Epithelial cell of proximal tubule (primary cell): ENCODE results near the gene NAA40. TPM values are rescaled to one million over a fixed set of nuclear protein-coding genes. Genes with fewer than 3 reads are reported as not detected.

ENCODE experiments used
- DNase-seq: peaks from one replicate; pipeline ENCODE4 v3.0.0-alpha.2; 2011; ENCODE audit warnings: low read depth
- H3K4me3 ChIP-seq: 2 replicates; pipeline ENCODE4 v1.5.1; 2011; ENCODE audit warnings: low read depth, mild to moderate bottlenecking, low read length
- CTCF ChIP-seq: conservative IDR thresholded peaks from 2 replicates; pipeline ENCODE4 v1.5.1; 2012; ENCODE audit warnings: low read depth, mild to moderate bottlenecking, low read length
- total RNA-seq: library from RNA; depleted of rRNA; stranded (reverse); fragments of >200 nt; gene quantifications from 2 replicates; pipeline ENCODE4 v1.2.3, GENCODE V29; 2015

The NAA40 gene
- total RNA-seq, 1 donor from 2014 or later: 17.6 TPM

GRCh38 chr11:63986156-63986931 lies 47.5 kb downstream of the NAA40 start, which contains the start of gene OTUB1:
TSS of gene OTUB1 (plus strand) at chr11:63986438. CDS start at chr11:63986457, 19 bp downstream.
- peak; percentile 37 for DNase-seq
- peak within 1 kb of the TSS; percentile 98 for H3K4me3 ChIP-seq
- TF ChIP-seq CTCF: peak; percentile 3

DNA sequence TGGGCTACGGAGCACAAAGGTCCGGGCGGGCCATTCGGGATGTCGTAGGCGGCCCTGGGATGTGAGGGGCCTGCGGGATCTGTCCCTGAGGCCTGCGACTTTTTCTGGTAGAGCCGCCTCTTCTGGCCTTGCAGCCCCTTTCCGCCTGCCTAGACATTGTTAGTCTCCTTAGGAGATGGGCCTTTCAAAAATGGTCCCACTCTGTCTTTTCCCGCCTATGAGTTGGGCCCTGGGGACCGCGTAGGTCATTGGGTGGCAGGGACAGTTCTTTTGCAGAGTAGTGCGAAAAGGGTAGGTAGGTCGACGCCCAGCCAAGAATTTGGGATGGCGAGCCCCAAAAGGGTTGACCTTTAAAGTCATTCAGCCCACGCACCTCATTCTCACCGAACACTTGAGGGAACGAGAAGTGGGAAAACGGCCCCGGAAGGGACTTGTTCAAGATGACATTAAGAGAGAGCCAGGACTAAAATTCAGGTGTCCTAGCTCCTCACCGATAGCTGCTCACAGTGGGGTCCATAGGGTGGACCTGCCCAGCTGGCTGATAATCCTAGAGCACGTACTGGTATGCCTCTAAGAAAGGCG lies 48.2 kb downstream of the NAA40 start:
- no peak for TF ChIP-seq CTCF
- peak overlapping the region; percentile 98 for H3K4me3 ChIP-seq
- DNase-seq: no peak

- TF ChIP-seq CTCF: no peak
- DNase-seq: no peak
- H3K4me3 ChIP-seq: no peak overlapping the region
Observed at GRCh38 chr11:63991558-63991957, 52.8 kb downstream of the NAA40 start.

- no peak for TF ChIP-seq CTCF
- H3K4me3 ChIP-seq: no peak overlapping the region
- no peak for DNase-seq
Observed at GRCh38 chr11:63993100-63993499, 54.3 kb downstream of the NAA40 start.

DNA sequence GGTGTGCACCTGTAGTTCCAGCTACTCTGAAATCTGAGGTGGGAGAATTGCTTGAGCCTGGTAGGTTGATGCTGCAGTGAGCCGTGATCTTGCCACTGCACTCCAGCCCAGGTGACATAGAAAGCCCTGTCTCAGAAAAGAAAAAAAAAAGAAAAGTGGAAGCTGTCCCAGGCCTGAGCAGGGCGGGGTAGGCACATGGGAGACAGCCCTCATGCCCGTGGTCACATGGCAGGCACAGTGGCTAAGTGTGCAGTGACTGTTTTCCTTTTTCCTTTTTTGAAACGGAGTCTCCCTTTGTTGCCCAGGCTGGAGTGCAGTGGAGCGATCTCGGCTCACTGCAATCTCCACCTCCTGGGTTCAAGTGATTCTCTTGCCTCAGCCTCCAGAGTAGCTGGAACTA lies 55.2 kb downstream of the NAA40 start:
- DNase-seq: no peak
- TF ChIP-seq CTCF: no peak

DNA sequence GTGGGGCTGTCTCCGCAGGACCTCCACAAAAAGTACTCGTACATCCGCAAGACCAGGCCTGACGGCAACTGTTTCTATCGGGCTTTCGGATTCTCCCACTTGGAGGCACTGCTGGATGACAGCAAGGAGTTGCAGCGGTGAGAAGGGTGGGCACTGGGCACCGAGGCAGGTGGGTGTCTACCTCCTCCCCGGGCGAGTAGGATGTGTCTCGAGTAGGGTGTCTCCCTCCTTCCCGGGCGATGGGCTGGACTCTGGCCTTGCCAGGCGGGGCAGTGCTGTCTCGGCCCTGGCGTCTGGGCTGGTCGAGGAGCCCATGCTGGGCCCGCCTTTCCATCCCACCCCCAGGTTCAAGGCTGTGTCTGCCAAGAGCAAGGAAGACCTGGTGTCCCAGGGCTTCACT lies 57.7 kb downstream of the NAA40 start:
- TF ChIP-seq CTCF: no peak
- no peak for DNase-seq
- no peak overlapping the region for H3K4me3 ChIP-seq

More for the DNA sequence above, 55.2 kb downstream of the NAA40 start:
- no peak overlapping the region for H3K4me3 ChIP-seq
